ENCODE results near the gene MOXD1. TPM values are rescaled to one million over a fixed set of nuclear protein-coding genes. Genes with fewer than 3 reads are reported as not detected.
A peak's percentile ranks its signal among the peaks of the same experiment; 100 is the strongest.
"Not testable (repeated sequence)": the region's sequence is repeated elsewhere in the genome, so short reads cannot be mapped to it uniquely, and the experiment has no call there.

MOXD1 gene
- total RNA-seq, 1 donor from 2014 or later = 14.2 TPM

DNA sequence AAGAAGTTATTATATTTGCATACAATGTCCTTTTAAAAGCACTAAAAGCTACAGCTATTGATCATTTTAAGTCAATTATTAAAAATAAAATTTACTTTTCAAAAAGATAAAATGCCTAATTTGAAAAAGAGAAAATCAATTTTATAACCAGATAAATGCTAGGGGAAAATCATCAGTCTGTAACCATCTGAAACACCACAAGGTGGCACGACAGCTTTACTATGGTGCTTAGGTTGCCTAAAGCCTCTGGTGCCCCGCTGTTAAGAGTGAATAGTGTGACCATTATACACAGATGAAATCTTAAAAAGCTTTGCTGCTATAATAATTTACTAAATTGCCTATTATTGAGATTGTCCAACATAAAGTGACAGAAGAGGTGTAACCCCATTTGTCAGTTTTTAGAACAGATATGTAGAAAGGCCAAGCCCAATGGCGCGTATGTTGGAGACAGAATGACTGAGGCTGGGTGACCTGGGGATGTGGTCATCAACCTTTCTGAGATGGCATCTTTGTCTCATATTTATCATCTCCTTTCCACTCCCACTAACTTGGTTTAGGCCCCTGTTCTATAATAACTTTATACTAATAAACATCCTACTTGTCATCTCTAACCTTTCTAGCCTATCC, 100.8 kb downstream of the MOXD1 start:
- peak; percentile 78 for ATAC-seq
- DNase-seq (ENCODE audit: low spot score) = peak; percentile 59
- intact Hi-C loops (cut with DNase I) = no loop called here

DNA sequence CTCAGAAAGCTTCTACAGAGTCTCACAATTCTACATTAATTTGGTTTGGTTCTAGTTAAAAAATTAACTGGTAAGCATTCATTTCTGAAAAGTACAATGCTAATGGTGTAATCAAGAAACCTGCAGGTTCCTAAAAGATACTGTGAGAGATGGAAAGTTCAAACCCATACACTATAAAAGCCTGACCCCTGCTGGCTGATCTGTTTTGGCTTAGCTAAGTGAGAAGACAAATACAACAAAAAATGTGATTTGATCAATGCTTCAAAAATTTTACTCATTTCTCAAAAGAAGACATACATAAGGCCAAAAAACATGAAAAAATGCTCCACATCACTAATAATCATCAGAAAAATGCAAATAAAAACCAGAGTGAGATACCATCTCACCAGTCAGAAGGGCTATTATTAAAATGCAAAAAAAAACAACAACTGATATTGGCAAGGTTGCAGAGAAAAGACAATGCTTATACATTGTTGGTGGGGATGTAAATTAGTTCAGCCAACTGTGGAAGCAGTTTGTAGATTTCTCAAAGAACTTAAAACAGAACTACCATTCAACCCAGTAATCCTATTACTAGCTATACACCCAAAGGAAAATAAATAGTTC, 102.8 kb downstream of the MOXD1 start:
- intact Hi-C loops (cut with DNase I) = no loop called here
- peak; percentile 63 for DNase-seq (ENCODE audit: low spot score)
- ATAC-seq = peak; percentile 55

DNA sequence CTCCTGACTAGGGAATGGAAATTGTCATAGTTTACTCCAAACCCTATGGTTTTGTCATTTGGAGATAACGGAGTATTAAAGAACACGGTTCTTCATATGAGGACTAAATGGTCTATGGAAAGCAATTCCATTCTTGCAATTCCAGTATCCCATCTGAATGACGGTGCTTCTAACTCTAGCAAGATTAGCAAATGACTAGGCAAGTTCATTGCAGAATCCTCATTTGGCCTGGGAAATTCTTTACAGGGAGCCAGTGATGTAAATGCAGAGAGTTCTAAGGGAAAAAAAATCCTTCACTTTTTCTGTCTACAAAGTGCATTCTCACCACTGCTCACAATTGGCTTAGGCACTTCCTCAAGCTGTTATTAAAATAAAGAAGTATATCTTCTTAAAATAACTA, 111.5 kb downstream of the MOXD1 start:
- intact Hi-C loops (cut with DNase I) = no loop called here
- ATAC-seq = no peak
- no peak for DNase-seq (ENCODE audit: low spot score)

DNA sequence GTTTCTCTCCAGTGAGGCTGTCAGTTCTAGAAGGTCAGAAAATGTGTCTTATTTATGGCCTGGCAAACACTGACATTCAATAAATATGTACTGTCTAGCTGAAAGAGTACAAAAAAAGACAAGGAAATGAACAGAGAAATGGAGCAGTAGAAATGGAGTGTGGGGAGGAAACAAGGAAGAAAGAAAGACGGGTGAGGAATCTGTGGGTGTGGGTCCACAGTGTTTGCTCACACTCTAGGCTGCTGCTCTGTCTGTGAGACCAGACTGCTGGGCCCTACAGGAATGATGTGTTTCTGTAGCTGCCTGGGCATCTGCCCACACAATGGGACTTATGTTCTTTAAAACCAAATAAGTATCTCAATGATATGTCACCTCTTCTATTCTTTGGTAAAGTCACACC, 114.2 kb downstream of the MOXD1 start:
- DNase-seq (ENCODE audit: low spot score) = no peak
- intact Hi-C loops (cut with DNase I) = no loop called here
- no peak for ATAC-seq

DNA sequence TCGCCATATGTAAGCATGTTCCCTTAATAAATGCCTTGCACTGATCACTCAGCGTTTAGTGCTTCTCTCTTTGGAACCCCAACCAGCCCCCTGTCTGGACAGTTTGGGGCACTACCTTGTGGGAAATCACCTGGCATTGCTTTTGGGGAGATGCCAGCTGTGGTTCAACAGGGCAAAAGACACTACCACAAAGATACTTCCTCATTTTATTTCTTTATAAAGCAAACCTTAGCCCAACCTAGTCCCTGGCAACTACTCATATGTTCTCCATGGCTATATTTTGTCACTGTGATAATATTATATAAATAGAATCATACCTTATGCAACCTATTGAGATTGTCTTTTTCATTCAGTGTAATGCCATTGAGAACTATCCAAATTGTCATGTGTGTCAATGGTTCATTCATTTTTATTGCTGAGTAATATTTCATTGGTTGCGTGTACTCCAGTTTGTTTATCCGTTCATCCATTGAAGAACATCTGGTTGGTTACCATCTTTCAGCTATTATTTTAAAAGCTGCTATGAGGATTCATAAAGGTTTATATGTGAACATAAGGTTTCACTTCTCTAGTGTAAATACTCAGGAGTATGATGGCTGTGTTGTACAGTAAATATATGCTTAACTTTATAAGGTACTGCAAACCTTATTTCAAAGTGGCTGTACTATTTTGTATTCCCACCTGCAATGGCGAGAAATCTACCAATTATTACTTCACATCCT, 114.8 kb downstream of the MOXD1 start:
- intact Hi-C loops (cut with DNase I) = no loop called here
- DNase-seq (ENCODE audit: low spot score) = no peak
- ATAC-seq = no peak

DNA sequence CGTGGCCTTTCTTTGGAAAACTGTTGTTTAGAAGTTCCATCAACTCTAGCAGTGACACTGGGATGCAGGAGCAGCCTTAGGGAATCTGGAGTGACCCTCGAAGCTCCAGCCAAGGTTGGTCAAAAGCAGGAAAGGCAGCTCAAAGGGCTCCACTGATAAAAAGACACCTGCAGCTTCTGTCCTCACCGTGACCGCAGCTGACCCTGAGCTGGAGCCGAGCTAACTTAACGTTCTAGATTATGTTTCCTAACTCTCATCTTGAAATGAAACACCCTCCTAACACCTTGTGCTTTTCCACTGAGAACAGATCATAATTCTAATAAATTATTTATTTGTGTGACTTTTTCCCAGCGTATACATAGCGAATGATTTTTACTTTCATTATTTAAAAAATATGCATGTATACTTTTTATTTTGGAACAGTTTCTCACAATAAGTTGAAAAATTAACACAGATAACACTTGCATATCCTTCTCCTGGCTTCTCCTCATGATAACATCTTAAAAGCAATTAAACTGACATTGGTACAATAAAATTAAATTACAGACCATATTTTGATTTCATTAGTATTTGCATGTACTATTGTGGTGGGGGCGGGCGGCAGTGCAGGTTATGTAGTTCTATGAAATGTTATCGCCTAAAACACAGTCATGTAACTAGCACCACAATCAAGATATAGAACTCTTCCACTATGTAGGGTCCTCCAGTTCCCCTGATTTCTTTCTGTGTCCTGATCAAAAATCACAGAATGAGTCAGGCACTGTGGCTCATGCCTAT, 116.1 kb downstream of the MOXD1 start:
- ATAC-seq = no peak
- DNase-seq (ENCODE audit: low spot score) = no peak
- intact Hi-C loops (cut with DNase I) = no loop called here

DNA sequence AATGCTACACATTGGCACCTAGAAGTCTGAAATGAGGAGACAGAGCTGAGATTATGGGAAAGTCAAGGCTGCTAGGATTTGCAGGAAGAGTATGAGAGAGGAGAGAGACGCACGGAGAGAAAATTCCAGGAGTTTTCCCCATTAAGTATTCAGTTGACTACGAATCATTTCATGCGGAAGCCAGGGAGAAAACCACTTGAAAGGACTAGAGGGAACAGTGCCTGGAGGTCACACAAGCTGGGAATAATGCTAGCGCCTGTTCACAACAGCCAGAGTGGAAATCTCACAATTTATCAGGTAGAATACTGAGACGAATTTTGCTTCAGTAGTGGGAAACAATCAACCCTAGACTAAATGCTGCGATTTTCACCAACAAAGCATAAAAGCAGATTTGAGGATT, 118.6 kb downstream of the MOXD1 start:
- ATAC-seq (no peak), DNase-seq (ENCODE audit: low spot score) (no peak)
- intact Hi-C loops (cut with DNase I) = no loop called here

DNA sequence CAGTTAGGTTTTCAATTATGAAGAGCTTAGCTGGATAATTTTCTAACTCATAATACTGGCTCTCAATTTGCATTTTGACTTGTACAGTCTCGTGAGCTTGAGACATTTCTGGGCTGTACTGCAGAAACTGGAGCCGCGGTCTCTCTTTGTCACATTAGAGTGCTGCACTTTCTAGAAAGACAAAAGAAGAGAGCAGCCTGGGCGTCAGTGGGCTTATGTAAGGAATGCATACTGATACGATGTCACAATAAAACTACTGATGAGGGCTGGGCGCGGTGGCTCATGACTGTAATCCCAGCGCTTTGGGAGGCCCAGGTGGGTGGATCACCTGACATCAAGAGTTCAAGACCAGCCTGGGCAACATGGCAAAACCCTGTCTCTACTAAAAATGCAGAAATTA, 120.8 kb downstream of the MOXD1 start:
- intact Hi-C loops (cut with DNase I) = no loop called here

DNA sequence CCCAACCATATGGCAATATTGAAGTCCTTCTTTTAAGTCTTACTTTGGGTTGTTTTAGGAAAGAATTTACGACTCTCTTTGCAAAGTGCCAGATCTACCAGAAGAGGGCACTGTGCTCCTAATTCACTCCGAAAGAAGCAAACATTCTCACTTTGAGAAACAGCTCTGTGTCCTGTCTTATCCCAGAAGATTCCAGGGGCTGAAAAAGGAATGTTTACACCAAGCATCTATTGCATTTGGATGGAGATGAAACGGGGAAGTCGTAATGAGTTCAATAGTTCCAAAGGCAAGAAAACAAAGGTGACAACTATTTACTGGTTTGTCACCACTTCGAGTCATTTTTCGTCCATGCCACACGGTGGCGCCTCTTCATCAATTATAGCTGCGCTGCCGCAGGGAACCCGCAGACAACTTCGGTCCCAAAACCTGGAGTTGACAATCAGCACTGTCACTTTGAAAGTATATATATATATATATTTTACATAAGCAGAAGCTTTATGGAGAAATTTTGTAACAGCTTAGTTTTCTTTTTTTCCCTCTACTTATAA, 121.6 kb downstream of the MOXD1 start:
- ATAC-seq (peak; percentile 84), DNase-seq (ENCODE audit: low spot score) (peak; percentile 85)
- intact Hi-C loops (cut with DNase I) = loop anchor here (10.0 kb wide), 1 partner anchor 205 kb away; no protein-coding TSS in a partner anchor

More for the DNA sequence above, 120.8 kb downstream of the MOXD1 start:
- DNase-seq (ENCODE audit: low spot score) (no peak), ATAC-seq (no peak)

DNA sequence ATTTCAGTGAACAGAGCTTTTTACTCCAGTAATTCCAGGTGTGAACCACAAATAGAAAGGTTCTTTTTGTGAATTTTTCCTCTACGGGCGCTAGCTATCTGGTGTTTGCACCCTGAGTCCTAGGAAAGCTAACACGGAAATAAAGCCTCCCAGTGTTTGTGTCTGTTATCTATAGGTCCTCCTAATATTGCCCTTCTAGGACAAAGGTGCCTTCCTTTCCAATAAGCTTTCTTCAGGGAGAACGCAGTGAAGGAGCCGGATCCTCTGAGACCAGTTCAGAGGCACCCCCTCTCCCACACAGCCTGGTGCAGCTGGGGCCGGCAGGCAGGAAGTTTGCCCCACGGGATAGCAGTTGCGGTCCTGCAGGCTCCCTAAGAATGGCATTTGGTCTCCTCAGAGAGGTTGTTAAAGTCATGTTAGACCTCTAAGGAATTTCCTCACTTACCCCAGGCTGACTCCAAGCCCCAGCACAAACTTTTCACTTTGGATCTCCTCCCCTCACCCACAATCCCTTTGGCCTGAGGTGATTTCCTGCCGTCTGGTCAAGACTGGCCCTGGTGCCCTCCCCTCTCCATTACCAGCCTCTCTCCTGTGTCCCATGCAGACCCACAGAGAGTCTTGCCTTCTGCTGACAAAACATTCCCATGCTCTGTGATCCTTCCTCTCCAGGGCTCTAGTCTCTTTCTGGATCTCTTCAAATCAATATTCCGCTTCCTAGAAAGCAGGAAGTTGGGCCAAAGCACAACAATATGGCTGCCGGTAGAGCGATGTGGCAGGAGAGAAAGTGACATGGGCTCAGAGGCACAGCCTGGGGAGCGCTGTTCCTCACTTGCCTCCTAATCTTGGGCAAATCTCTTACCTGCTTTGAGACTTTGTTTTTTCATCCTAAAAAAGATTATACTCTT, 126.0 kb downstream of the MOXD1 start:
- intact Hi-C loops (cut with DNase I) = loop anchor here (10.0 kb wide), 1 partner anchor 209 kb away; no protein-coding TSS in a partner anchor
- no peak for DNase-seq (ENCODE audit: low spot score)
- ATAC-seq = no peak

DNA sequence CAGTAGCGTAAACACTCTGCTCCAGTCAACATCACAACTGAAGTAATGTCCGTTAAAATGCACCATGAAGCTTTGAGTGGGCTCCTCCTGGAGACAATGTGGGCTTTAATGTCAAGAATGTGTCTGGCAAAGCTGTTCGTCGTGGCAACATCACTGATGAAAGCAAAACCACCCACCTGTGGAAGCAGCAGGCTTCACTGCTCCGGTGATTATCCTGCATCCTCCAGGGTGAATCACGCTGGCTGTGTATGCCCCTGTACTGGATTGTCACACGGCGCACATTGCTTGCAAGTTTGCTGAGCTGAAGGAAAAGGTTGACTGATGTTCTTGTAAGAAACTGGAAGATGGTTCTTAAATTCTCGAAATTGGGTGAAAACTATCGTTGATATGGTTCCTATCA, 128.5 kb downstream of the MOXD1 start:
- no peak for DNase-seq (ENCODE audit: low spot score)
- no peak for ATAC-seq
- intact Hi-C loops (cut with DNase I) = loop anchor here (10.0 kb wide), 1 partner anchor 212 kb away; no protein-coding TSS in a partner anchor

DNA sequence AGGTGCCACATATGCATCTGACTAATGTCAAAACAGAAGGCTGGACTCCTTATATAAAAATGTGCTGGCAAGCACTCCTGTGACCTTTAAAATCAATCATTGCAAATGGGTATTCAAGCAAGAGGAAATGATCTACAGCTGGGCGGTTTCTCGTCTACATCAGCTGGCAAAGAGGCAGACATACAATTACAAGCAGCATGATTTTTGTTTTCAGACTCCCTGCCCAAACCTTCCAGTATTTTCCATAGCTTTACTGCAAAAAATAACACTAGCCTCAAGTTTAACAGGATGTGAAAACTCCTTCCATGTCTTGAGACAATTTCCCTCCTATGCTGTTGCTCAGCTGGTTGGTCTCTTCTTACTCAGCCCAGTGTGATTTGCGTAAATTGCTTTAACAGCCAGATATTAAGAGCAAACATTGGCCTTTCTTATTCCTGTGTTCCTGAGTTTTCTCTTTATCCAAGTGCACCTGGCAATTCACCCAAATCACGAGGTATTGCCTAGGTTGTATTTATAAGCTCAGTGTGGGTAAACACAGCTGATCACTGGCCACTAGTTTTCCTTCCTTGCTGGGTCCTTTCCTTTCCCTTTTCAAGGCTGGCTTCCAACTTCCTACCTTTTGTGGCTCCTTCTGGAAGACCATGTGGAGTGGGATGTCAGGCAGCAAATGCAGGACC, 130.4 kb downstream of the MOXD1 start:
- DNase-seq (ENCODE audit: low spot score) = no peak
- intact Hi-C loops (cut with DNase I) = loop anchor here (10.0 kb wide), 1 partner anchor 214 kb away; no protein-coding TSS in a partner anchor
- no peak for ATAC-seq

DNA sequence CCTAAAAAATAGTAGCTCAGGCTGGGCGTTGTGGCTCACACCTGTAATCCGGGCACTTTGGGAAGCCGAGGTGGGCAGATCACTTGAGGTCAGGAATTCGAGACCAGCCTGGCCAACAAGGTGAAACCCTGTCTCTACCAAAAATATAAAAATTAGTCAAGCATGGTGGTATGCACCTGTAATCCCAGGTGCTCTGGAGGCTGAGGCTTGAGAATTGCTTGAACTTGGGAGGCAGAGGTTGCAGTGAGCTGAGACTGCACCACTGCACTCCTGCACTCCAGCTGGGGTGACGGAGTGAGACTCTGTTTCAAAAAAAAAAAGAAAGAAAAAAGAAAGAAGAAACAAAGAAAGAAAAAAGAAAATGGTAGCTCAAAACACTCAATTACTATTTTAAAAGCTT, 132.6 kb downstream of the MOXD1 start:
- intact Hi-C loops (cut with DNase I); ATAC-seq; DNase-seq (ENCODE audit: low spot score): not testable (repeated sequence)

DNA sequence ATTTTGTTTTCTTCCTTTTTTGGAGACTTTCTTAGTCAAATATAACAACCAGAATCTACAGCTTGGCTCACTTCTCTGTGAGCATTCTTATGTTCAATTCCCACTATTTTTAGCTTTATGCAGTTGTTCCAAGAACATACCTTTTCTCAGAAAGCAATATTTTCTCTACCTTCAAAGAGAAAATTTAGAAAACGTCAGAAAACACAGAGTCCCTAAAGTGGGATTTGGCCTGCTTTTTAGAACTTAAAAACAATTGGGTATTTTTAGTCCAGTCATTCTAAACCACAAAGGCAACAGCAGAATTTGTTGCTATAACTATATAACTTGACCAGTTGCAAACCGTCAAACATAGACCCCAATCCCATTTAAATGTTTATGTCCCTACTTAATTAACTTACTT, 133.1 kb downstream of the MOXD1 start:
- DNase-seq (ENCODE audit: low spot score) (no peak), ATAC-seq (no peak)
- intact Hi-C loops (cut with DNase I) = no loop called here

DNA sequence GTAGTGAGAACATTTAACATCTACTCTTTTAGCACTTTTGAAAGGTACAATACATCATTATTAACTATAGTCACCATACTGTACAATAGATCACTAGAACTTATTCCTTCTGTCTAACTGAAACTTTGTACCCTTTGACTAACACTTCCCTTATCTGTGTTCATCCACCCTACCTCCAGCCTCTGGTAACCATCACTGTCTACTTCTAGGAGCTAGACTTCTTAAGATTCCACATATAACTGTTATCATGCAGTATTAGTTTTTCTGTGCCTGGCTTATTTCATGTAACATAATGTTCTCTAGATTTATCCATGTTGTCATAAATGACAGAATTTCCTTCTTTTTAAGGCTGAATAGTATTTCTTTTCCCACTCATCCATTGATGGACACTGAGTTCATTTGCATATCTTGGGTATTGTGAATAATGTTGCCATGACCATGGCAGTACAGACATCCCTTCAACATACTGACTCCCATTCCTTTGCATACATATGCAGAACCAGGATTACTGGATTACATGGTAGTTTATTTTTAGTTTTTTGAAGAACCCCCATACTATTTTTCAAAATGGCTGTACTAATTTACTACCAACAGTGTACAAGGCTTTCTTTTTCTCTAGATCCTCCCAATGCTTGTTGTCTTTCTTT, 135.7 kb downstream of the MOXD1 start:
- ATAC-seq (no peak), DNase-seq (ENCODE audit: low spot score) (no peak)
- intact Hi-C loops (cut with DNase I) = no loop called here

DNA sequence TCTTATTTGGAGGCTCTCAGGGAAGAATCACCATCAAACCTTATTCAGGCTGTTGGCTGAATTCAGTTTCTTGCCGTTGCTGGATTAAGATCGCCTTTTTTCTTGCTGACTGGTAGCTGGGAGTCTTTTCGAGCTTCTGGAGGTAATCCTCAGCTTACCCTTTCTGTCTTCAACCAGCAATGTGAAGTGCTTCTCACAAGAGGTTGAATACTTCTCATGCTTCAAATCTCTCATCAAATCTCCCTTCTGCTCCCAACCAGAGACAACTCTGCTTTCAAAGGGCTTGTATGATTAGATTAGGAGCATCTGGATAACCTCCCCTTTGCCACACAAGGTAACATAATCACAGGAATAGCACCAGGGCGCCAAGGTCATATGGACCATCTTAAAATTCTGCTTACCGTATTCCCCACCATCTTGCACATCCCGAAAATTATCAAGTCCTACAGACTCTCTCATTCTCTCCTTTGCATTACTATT, 137.2 kb downstream of the MOXD1 start:
- no peak for ATAC-seq
- DNase-seq (ENCODE audit: low spot score) = no peak
- intact Hi-C loops (cut with DNase I) = no loop called here

DNA sequence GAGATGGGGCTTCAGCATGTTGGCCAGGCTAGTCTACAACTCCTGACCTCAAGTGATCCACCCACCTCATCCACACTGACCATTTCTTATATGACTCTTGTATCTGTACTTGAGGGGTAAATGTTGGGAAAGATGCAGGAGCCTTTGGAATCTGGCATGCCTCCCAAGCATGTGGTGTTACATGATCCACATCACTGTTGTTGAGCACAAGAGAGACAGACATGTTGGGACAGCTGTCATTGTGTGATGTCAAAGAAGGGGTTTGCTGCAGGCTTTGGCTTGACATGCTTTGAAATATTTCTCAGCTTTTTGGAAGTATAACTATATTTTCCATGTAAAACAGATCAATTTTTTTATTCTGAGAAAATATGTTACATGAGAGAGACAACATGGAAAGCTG, 139.9 kb downstream of the MOXD1 start:
- DNase-seq (ENCODE audit: low spot score) = no peak
- intact Hi-C loops (cut with DNase I) = no loop called here
- no peak for ATAC-seq

All from sciatic nerve (tissue), 2 donors.